ENCODE data around the gene PTPN23. TPM values are rescaled to one million over a fixed set of nuclear protein-coding genes. Genes with fewer than 3 reads are reported as not detected.
A peak's percentile ranks its signal among the peaks of the same experiment; 100 is the strongest.

Gene PTPN23
- total RNA-seq, 1 donor from 2014 or later, result 50.3 TPM

GRCh38 chr3:47422743-47423142 lies 41.9 kb downstream of the PTPN23 start:
- no peak for ATAC-seq (ENCODE audit: low read depth)
- H3K4me3 Mint-ChIP-seq, result no peak overlapping the region
- H3K9me3 Mint-ChIP-seq, result no peaks in the 10 kb centered on the region
- no peak for TF ChIP-seq CTCF (IDR thresholded peaks at IDR 0.05)
- ChIA-PET CTCF (interaction anchor here (0.7 to 2.3 kb wide), 2 partner anchors 30 to 53 kb away, joined by 3 to 24 read pairs; partner anchors contain the start of gene SCAP), POLR2A (interaction anchor here (2.2 kb wide), 1 partner anchor 42 kb away, joined by 9 read pairs; the partner anchor contains the start of gene PTPN23)
- no peaks in the 10 kb centered on the region for H3K27me3 Mint-ChIP-seq
- peaks cover 16% of the 10 kb centered on the region for H3K4me1 Mint-ChIP-seq
- DNase-seq, result no peak
- H3K27ac Mint-ChIP-seq, result peak overlapping the region; percentile 64
- intact Hi-C loops (cut with micrococcal nuclease), result no loop called here
- peaks cover 62% of the 10 kb centered on the region for H3K36me3 Mint-ChIP-seq (ENCODE audit: low read depth)

- intact Hi-C loops (cut with micrococcal nuclease), result no loop called here
- POLR2A ChIA-PET, result no interaction called here
- ATAC-seq (ENCODE audit: low read depth), result no peak
Observed at GRCh38 chr3:47423548-47424145, 42.8 kb downstream of the PTPN23 start.

GRCh38 chr3:47424434-47425382 lies 43.9 kb downstream of the PTPN23 start:
- H3K9me3 Mint-ChIP-seq, result no peaks in the 10 kb centered on the region
- peaks cover 16% of the 10 kb centered on the region for H3K4me1 Mint-ChIP-seq
- ChIA-PET CTCF (no interaction called here), POLR2A (interaction anchor here (1.2 kb wide), 1 partner anchor 18 kb away, joined by 3 read pairs; no protein-coding TSS in a partner anchor)
- TF ChIP-seq CTCF (IDR thresholded peaks at IDR 0.05), result no peak
- intact Hi-C loops (cut with micrococcal nuclease), result no loop called here
- peaks cover 65% of the 10 kb centered on the region for H3K36me3 Mint-ChIP-seq (ENCODE audit: low read depth)
- H3K27ac Mint-ChIP-seq, result no peak overlapping the region
- no peaks in the 10 kb centered on the region for H3K27me3 Mint-ChIP-seq
- ATAC-seq (ENCODE audit: low read depth) (no peak), DNase-seq (no peak)
- H3K4me3 Mint-ChIP-seq, result no peak overlapping the region

More at GRCh38 chr3:47423548-47424145, 42.8 kb downstream of the PTPN23 start:
- no peaks in the 10 kb centered on the region for H3K9me3 Mint-ChIP-seq
- H3K36me3 Mint-ChIP-seq (ENCODE audit: low read depth), result peaks cover 68% of the 10 kb centered on the region
- no peak for TF ChIP-seq CTCF (IDR thresholded peaks at IDR 0.05)
- CTCF ChIA-PET, result interaction anchor here (0.7 kb wide), 1 partner anchor 29 kb away, joined by 3 read pairs; no protein-coding TSS in a partner anchor
- no peak overlapping the region for H3K27ac Mint-ChIP-seq
- no peaks in the 10 kb centered on the region for H3K27me3 Mint-ChIP-seq
- peaks cover 16% of the 10 kb centered on the region for H3K4me1 Mint-ChIP-seq
- no peak for DNase-seq
- H3K4me3 Mint-ChIP-seq, result no peak overlapping the region

- ATAC-seq (ENCODE audit: low read depth) (no peak), DNase-seq (no peak)
- H3K9me3 Mint-ChIP-seq, result no peaks in the 10 kb centered on the region
- ChIA-PET CTCF (no interaction called here), POLR2A (interaction anchor here (1.2 kb wide), 1 partner anchor 17 kb away, joined by 3 read pairs; no protein-coding TSS in a partner anchor)
- no peaks in the 10 kb centered on the region for H3K27me3 Mint-ChIP-seq
- no peak overlapping the region for H3K27ac Mint-ChIP-seq
- no peak overlapping the region for H3K4me3 Mint-ChIP-seq
- H3K4me1 Mint-ChIP-seq, result peaks cover 16% of the 10 kb centered on the region
- TF ChIP-seq CTCF (IDR thresholded peaks at IDR 0.05), result no peak
- intact Hi-C loops (cut with micrococcal nuclease), result no loop called here
- H3K36me3 Mint-ChIP-seq (ENCODE audit: low read depth), result peaks cover 69% of the 10 kb centered on the region
Observed at GRCh38 chr3:47425383-47425778, 44.6 kb downstream of the PTPN23 start.

GRCh38 chr3:47425959-47426358 lies 45.1 kb downstream of the PTPN23 start:
- ChIA-PET POLR2A (interaction anchor here (1.2 kb wide), 1 partner anchor 17 kb away, joined by 3 read pairs; no protein-coding TSS in a partner anchor), CTCF (no interaction called here)
- Mint-ChIP-seq H3K27ac (no peak overlapping the region), H3K4me1 (peaks cover 13% of the 10 kb centered on the region), H3K9me3 (no peaks in the 10 kb centered on the region), H3K27me3 (no peaks in the 10 kb centered on the region), H3K4me3 (no peak overlapping the region), H3K36me3 (ENCODE audit: low read depth) (peaks cover 71% of the 10 kb centered on the region)
- no peak for DNase-seq
- TF ChIP-seq CTCF (IDR thresholded peaks at IDR 0.05), result no peak
- intact Hi-C loops (cut with micrococcal nuclease), result no loop called here
- ATAC-seq (ENCODE audit: low read depth), result no peak
